Osteoblast (primary cell): ENCODE measurements around the gene AP1M1. TPM values are rescaled to one million over a fixed set of nuclear protein-coding genes. Genes with fewer than 3 reads are reported as not detected.

Experiments
- DNase-seq: peaks from one replicate; pipeline ENCODE4 v3.0.0; 2011; ENCODE audit warnings: low spot score, mixed read lengths; ENCODE audit not compliant: insufficient read length; ENCODE audit errors: missing footprints
- H2AFZ ChIP-seq: 2 replicates; pipeline ENCODE4 v1.6.0; 2011; ENCODE audit warnings: mild to moderate bottlenecking, low read length
- H3K27ac ChIP-seq: 2 replicates; pipeline ENCODE4 v1.5.1; 2011; ENCODE audit warnings: mild to moderate bottlenecking, low read depth, low read length, moderate library complexity
- H3K27me3 ChIP-seq: 2 replicates; pipeline ENCODE4 v1.6.0; 2012; ENCODE audit warnings: mild to moderate bottlenecking, control low read depth, inconsistent platforms, low read length, moderate library complexity; ENCODE audit not compliant: insufficient read depth
- H3K36me3 ChIP-seq: 2 replicates; pipeline ENCODE4 v1.5.1; 2011; ENCODE audit warnings: mild to moderate bottlenecking, low read length, control low read depth, moderate library complexity; ENCODE audit not compliant: insufficient read depth
- H3K4me1 ChIP-seq: 2 replicates; pipeline ENCODE4 v1.5.1; 2011; ENCODE audit warnings: mild to moderate bottlenecking, low read length, control low read depth, moderate library complexity; ENCODE audit not compliant: insufficient read depth
- H3K4me2 ChIP-seq: 2 replicates; pipeline ENCODE4 v1.6.0; 2011; ENCODE audit warnings: mild to moderate bottlenecking, low read length; ENCODE audit not compliant: insufficient read depth
- H3K4me3 ChIP-seq: fragments of 200-600 bp; sonication (generic); 3 replicates; pipeline ENCODE4 v1.5.1; 2012; ENCODE audit warnings: mild to moderate bottlenecking, low read length, inconsistent platforms; ENCODE audit not compliant: insufficient read depth
- H3K79me2 ChIP-seq: 2 replicates; pipeline ENCODE4 v1.6.0; 2012; ENCODE audit warnings: mild to moderate bottlenecking, low read length, control low read depth, inconsistent platforms; ENCODE audit not compliant: insufficient read depth
- H3K9me3 ChIP-seq: 2 replicates; pipeline ENCODE4 v1.5.1; 2011; ENCODE audit warnings: low read depth, low read length, control low read depth
- H4K20me1 ChIP-seq: 2 replicates; pipeline ENCODE4 v1.6.0; 2012; ENCODE audit warnings: mild to moderate bottlenecking, low read length, control low read depth; ENCODE audit not compliant: insufficient read depth
- total RNA-seq: library from RNA; depleted of rRNA; stranded (reverse); fragments of >200 nt; gene quantifications from 2 replicates; pipeline ENCODE4 v1.2.3, GENCODE V29; 2012
- TF ChIP-seq, protein P1 (sequence below): IDR thresholded peaks from 2 replicates; pipeline ENCODE4 v1.5.1; 2011; ENCODE audit warnings: mild to moderate bottlenecking, low read depth, low read length, moderate library complexity; ENCODE audit errors: extremely low read depth

The AP1M1 gene
- total RNA-seq, 1 donor: 52.1 TPM

DNA sequence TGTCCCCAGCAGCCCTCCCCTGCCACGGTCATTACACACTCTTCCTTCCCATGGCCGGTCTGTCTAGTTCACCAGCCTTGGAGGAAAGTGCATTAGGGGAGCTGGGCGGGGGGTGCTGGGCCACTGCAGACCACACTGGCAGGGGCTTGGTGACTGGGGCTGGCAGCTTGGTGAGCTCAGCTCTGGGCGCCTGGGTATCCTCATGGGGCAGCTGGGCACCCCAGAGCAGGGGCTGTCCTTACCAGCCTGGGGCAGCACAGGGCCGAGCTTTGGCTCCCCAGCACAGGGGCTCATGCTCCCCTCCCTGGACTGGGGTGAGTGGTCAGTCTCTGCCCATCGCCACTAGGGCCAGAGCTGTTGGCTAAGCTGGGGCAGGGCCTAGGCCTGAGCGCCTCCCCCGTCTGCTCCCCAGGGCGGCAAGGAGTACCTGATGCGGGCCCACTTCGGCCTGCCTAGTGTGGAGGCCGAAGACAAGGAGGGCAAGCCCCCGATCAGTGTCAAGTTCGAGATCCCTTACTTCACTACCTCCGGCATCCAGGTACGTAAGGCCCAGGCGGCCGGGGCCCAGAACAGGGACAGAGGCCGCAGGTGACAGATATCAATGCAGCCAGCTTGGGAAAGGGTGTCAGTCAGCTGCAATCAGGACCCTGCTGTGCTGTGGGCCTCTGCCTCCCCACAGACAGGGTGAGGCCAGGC lies 35.5 kb downstream of the AP1M1 start:
- Histone ChIP-seq H3K27me3 (no peaks in the 10 kb centered on the region), H3K4me3 (no peak overlapping the region), H3K79me2 (no peaks in the 10 kb centered on the region), H3K4me2 (no peak overlapping the region), H2AFZ (no peak overlapping the region), H3K36me3 (peaks cover 58% of the 10 kb centered on the region), H4K20me1 (peaks cover 3% of the 10 kb centered on the region), H3K27ac (peak overlapping the region; percentile 23), H3K9me3 (no peaks in the 10 kb centered on the region), H3K4me1 (peaks cover 7% of the 10 kb centered on the region)
- TF ChIP-seq, protein P1, sequence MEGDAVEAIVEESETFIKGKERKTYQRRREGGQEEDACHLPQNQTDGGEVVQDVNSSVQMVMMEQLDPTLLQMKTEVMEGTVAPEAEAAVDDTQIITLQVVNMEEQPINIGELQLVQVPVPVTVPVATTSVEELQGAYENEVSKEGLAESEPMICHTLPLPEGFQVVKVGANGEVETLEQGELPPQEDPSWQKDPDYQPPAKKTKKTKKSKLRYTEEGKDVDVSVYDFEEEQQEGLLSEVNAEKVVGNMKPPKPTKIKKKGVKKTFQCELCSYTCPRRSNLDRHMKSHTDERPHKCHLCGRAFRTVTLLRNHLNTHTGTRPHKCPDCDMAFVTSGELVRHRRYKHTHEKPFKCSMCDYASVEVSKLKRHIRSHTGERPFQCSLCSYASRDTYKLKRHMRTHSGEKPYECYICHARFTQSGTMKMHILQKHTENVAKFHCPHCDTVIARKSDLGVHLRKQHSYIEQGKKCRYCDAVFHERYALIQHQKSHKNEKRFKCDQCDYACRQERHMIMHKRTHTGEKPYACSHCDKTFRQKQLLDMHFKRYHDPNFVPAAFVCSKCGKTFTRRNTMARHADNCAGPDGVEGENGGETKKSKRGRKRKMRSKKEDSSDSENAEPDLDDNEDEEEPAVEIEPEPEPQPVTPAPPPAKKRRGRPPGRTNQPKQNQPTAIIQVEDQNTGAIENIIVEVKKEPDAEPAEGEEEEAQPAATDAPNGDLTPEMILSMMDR: no peak
- no peak for DNase-seq

DNA sequence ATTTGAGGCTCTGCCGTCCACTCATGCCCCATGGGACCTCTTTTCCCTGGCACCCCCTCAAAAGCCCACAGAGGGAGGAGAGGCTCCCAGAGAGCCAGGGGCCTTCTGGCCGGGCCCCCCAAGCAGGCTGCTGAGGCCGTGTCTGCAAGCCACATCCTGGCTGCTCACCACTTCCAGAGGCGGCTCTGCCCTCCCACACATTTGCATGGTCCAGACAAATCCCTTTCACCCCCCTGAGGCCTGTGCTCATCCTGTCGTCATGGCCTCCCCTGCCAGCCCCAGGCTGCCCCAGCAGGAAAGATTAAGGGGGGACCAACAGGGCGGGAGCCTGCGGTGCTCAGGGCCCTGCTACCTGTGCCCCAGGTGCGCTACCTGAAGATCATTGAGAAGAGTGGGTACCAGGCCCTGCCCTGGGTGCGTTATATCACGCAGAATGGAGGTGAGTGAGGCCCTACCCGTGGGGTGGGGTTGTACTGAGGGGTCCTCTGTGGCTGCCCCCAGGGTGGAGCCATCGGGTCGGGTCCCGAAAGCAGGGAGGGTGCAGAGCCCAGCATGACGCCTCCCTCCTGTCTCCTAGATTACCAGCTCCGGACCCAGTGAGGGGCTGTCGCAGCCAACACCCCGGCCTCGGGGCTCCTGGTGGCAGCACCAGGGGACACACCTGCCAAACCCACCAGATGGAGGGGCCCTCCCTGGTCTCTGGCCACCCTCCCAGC lies 36.3 kb downstream of the AP1M1 start:
- TF ChIP-seq, protein P1: no peak
- no peaks in the 10 kb centered on the region for H3K79me2 ChIP-seq
- H3K9me3 ChIP-seq: no peaks in the 10 kb centered on the region
- no peaks in the 10 kb centered on the region for H3K27me3 ChIP-seq
- H3K4me3 ChIP-seq: no peak overlapping the region
- H3K27ac ChIP-seq: peak overlapping the region; percentile 23
- no peak overlapping the region for H3K4me2 ChIP-seq
- peaks cover 3% of the 10 kb centered on the region for H4K20me1 ChIP-seq
- no peak overlapping the region for H2AFZ ChIP-seq
- peak; percentile 95 for DNase-seq
- H3K36me3 ChIP-seq: peaks cover 51% of the 10 kb centered on the region
- H3K4me1 ChIP-seq: peaks cover 7% of the 10 kb centered on the region

DNA sequence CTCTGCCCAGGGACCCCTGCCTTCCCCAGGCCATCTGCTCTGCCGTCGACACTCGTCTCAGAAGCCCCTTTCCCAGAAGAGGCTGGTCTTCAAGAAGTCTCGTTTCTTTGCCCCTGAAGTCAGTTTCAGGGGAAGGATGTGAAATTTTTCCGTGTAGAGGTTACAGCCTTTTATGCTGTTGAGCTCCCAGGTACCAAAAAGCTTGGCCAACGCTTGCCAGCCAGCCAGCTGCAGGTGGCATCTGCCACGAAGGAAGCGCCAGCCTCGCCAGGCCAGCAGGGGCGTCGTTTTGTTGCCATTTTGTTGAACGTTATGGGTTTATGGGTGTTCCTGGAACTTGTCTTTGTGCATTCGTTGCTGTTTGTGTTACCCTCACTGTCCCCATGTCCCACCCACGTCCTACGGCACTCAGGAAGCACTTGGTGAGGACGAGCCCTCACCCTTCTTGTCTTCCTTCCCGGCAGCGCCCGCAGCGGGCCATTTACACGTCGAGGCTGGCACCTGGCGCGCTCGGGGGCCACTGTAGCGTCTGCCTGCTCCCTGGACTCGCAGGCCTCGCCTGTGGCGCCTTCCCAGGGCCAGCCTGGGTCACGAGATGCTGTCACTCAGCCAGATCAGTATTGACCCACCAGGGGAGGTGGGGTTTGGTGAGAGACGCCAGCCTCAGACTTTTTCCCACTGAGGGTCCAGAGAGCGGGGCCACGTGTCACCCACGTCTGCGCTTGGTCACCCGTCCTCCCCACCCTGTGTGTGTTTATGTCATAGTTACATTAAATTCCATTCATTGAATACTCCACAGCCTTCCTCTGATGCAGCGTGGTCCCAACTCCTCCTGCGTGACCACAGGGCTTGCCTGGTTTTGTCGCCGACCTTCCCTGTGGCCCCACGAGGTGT lies 37.1 kb downstream of the AP1M1 start:
- H3K27ac ChIP-seq: no peak overlapping the region
- peaks cover 46% of the 10 kb centered on the region for H3K36me3 ChIP-seq
- TF ChIP-seq, protein P1: no peak
- peaks cover 3% of the 10 kb centered on the region for H4K20me1 ChIP-seq
- no peaks in the 10 kb centered on the region for H3K9me3 ChIP-seq
- no peak overlapping the region for H3K4me2 ChIP-seq
- peak; percentile 74 for DNase-seq
- H3K27me3 ChIP-seq: no peaks in the 10 kb centered on the region
- H2AFZ ChIP-seq: no peak overlapping the region
- peaks cover 7% of the 10 kb centered on the region for H3K4me1 ChIP-seq
- no peaks in the 10 kb centered on the region for H3K79me2 ChIP-seq
- no peak overlapping the region for H3K4me3 ChIP-seq
